Erythroblast (primary cell): ENCODE measurements around the gene STH.

Experiments
- GATA1 ChIP-seq: IDR thresholded peaks from 2 replicates; pipeline ENCODE4 v1.6.1; 2011; ENCODE audit warnings: low read depth, mild to moderate bottlenecking, control low read depth, low read length, moderate library complexity
- POLR2A ChIP-seq: IDR thresholded peaks from 2 replicates; pipeline ENCODE4 v1.6.1; 2011; ENCODE audit warnings: mild to moderate bottlenecking, low read length

DNA sequence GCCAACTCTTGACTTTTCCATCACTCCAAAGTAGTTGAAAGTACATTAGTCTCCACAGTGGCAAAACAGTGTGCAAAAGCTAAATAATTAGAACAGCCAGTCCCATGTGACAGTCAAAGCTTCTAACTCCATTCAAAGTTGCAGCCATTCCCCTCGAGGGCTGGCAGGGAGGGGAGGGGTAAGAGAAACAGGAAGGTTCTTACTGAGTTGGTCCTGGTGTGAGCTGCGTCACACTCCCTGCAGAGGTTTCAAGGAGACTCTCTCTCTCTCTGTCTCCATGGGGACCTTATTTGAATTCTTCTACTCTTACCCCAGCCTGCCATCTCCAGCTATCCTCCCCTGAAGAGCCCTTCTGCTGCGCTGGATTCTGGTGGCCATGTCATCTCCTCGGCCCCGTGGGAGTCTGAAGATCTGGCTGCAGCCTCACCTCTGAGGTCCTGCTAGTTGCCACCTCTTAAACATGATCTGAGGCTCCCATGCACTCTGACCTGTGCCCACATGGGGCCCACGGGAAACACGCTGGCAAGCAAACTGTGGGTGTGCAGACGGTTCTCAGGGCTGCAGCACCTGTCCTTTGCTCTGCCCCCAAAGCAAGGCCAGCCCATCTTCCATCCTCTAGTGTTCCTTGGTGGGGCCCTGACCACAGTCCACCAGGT is 23.3 kb upstream of the STH start:
- TF ChIP-seq POLR2A (no peak), GATA1 (no peak)
